OCI-LY7 (cell line): ENCODE measurements around the gene HBA2. TPM values are rescaled to one million over a fixed set of nuclear protein-coding genes. Genes with fewer than 3 reads are reported as not detected.
A peak's percentile ranks its signal among the peaks of the same experiment; 100 is the strongest.

ENCODE experiments used
- BruUV-seq: library from RNA; stranded (reverse); fragments of 400-500 nt; replicated peaks from 2 replicates; lab custom pipeline; 2021; lab: Mats Ljungman, UMichigan
- CTCF ChIA-PET: fragments of 300-600 bp; sonication (Branson Sonifier 250); formaldehyde crosslinking; loops from one replicate; lab custom pipeline; 2022; ENCODE audit warnings: antibody characterized with exemption; ENCODE audit not compliant: unreplicated experiment; lab: Charles Lee
- POLR2A ChIA-PET: fragments of 300-600 bp; sonication (Branson Sonifier 250); formaldehyde crosslinking; loops from one replicate; lab custom pipeline; 2022; ENCODE audit warnings: antibody characterized with exemption; lab: Charles Lee
- DNase-seq: peaks from one replicate; pipeline ENCODE4 v3.0.0-alpha.2; 2015; ENCODE audit warnings: low spot score
- H2AFZ ChIP-seq: fragments of 200-600 bp; sonication (generic), shearing (Covaris generic); 2 replicates; pipeline ENCODE4 v1.6.1; 2014; ENCODE audit warnings: mild to moderate bottlenecking, antibody characterized with exemption, low read length, moderate library complexity
- H3K27ac ChIP-seq: fragments of 200-600 bp; sonication (generic); 2 replicates; pipeline ENCODE4 v1.5.1; 2014; ENCODE audit warnings: mixed run types, low read depth, mild to moderate bottlenecking, moderate library complexity, low read length, inconsistent platforms; ENCODE audit not compliant: poor library complexity, severe bottlenecking
- H3K36me3 ChIP-seq: fragments of 200-600 bp; sonication (generic); 2 replicates; pipeline ENCODE4 v1.6.1; 2014; ENCODE audit warnings: mild to moderate bottlenecking, antibody characterized with exemption, low read length, moderate library complexity, mixed read lengths; ENCODE audit not compliant: insufficient read depth
- H3K4me1 ChIP-seq: fragments of 200-600 bp; sonication (generic); 2 replicates; pipeline ENCODE4 v1.5.1; 2014; ENCODE audit warnings: mild to moderate bottlenecking, low read length; ENCODE audit not compliant: insufficient read depth, poor library complexity, severe bottlenecking
- H3K4me2 ChIP-seq: fragments of 200-600 bp; sonication (generic); 2 replicates; pipeline ENCODE4 v1.6.1; 2014; ENCODE audit warnings: mild to moderate bottlenecking, low read length
- H3K4me3 ChIP-seq: fragments of 200-600 bp; sonication (generic); 2 replicates; pipeline ENCODE4 v1.5.1; 2014; ENCODE audit warnings: mild to moderate bottlenecking, low read depth, low read length; ENCODE audit not compliant: poor library complexity, severe bottlenecking
- H3K79me2 ChIP-seq: fragments of 200-600 bp; sonication (generic); 2 replicates; pipeline ENCODE4 v1.6.1; 2016; ENCODE audit warnings: low read depth, mild to moderate bottlenecking, low read length, moderate library complexity, mixed read lengths; ENCODE audit not compliant: insufficient read depth
- H3K9me2 ChIP-seq: fragments of 200-600 bp; sonication (generic); 2 replicates; pipeline ENCODE4 v1.6.1; 2016; ENCODE audit warnings: mild to moderate bottlenecking, low read length, mixed read lengths; ENCODE audit not compliant: insufficient read depth
- H3K9me3 ChIP-seq: fragments of 200-600 bp; sonication (generic); 2 replicates; pipeline ENCODE4 v1.6.1; 2014; ENCODE audit warnings: mild to moderate bottlenecking, mixed run types, low read length, mixed read lengths
- H4K20me1 ChIP-seq: fragments of 200-600 bp; sonication (generic); 2 replicates; pipeline ENCODE4 v1.6.1; 2014; ENCODE audit warnings: mild to moderate bottlenecking, antibody characterized with exemption, low read length, moderate library complexity, mixed read lengths; ENCODE audit not compliant: insufficient read depth
- EZH2phosphoT487 ChIP-seq: fragments of 200-600 bp; sonication (generic); IDR thresholded peaks from 2 replicates; pipeline ENCODE4 v1.6.1; 2018; ENCODE audit warnings: low read depth, borderline replicate concordance, mild to moderate bottlenecking, mixed run types, antibody characterized with exemption, low read length, moderate library complexity, mixed read lengths
- intact Hi-C: fragments of 100-400 bp; cut with micrococcal nuclease; formaldehyde crosslinking; loops from one replicate; pipeline ENCODE4 v1.10.0; 2022; ENCODE audit not compliant: unreplicated experiment
- total RNA-seq, 2 experiments: library from RNA; depleted of rRNA in 1 of 2; stranded (reverse); fragments of >200 nt in 1 of 2; shearing (Covaris generic) in 1 of 2; gene quantifications; 2 replicates each; pipeline ENCODE4 v1.2.3, GENCODE V29; 2014 to 2022
- TF ChIP-seq, protein P1 (sequence below): fragments of 200-600 bp; sonication (generic); conservative IDR thresholded peaks from 2 replicates; pipeline ENCODE4 v1.5.1; 2014; ENCODE audit warnings: mild to moderate bottlenecking, antibody characterized with exemption, low read length, moderate library complexity, mixed read lengths

HBA2 gene
- total RNA-seq, 2 experiments from 2014 or later: not detected

DNA sequence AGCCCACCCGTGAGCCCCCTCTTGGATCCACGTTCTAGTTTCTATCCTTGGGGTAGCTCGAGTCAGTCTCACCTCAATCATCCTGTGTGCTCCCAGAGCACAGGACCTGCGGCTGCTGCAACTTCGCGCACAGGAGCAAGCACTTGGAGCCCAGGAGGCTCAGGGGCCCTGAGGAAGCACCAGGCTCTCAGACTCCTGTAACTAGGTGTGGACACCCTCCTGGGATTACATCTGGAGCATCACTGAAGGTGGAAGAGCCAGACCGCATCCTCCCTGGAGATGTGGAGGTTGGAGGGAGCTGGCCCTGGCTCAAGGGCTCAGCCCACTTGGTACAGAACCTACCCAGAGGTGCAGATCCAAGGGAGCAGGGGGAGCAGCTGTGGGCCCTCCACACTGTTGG is 10.3 kb downstream of the HBA2 start:
- H4K20me1 ChIP-seq: no peaks in the 10 kb centered on the region
- CTCF ChIA-PET: no interaction called here
- H3K9me2 ChIP-seq: no peaks in the 10 kb centered on the region
- no peaks in the 10 kb centered on the region for H3K9me3 ChIP-seq
- H2AFZ ChIP-seq: no peak overlapping the region
- POLR2A ChIA-PET: no interaction called here
- intact Hi-C loops: loop anchor here (1.0 kb wide), 1 partner anchor 76 kb away; no protein-coding TSS in a partner anchor
- H3K36me3 ChIP-seq: peaks cover 37% of the 10 kb centered on the region
- no peak for DNase-seq
- H3K27ac ChIP-seq: no peak overlapping the region
- TSS peak; percentile 77 for BruUV-seq
- no peak overlapping the region for H3K4me3 ChIP-seq
- H3K79me2 ChIP-seq: no peaks in the 10 kb centered on the region
- TF ChIP-seq, protein P1, sequence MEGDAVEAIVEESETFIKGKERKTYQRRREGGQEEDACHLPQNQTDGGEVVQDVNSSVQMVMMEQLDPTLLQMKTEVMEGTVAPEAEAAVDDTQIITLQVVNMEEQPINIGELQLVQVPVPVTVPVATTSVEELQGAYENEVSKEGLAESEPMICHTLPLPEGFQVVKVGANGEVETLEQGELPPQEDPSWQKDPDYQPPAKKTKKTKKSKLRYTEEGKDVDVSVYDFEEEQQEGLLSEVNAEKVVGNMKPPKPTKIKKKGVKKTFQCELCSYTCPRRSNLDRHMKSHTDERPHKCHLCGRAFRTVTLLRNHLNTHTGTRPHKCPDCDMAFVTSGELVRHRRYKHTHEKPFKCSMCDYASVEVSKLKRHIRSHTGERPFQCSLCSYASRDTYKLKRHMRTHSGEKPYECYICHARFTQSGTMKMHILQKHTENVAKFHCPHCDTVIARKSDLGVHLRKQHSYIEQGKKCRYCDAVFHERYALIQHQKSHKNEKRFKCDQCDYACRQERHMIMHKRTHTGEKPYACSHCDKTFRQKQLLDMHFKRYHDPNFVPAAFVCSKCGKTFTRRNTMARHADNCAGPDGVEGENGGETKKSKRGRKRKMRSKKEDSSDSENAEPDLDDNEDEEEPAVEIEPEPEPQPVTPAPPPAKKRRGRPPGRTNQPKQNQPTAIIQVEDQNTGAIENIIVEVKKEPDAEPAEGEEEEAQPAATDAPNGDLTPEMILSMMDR: no peak
- no peak for TF ChIP-seq EZH2phosphoT487
- H3K4me1 ChIP-seq: peaks cover 4% of the 10 kb centered on the region
- H3K4me2 ChIP-seq: no peak overlapping the region

DNA sequence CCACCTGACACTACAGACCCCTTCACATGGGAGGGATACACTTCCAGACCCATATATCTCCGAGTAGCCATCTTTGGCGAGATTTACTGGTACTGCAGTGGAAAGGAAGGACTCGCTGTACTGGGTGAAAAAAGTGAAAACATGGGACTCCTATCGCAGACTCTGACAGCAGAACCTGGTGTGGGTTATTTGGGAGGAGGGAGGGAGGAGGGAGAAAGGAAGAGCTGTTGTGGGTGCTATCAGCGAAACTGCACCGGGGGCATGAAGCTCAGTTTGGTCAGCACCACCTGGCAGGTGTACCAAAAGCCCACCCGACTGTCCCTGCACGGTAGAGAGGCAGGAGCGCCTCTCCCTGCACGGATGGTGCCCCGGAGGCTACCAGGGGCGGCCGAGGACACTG is 12.5 kb downstream of the HBA2 start:
- Histone ChIP-seq H2AFZ (no peak overlapping the region), H3K9me3 (no peaks in the 10 kb centered on the region), H3K4me2 (no peak overlapping the region), H3K27ac (no peak overlapping the region), H3K36me3 (peaks cover 59% of the 10 kb centered on the region), H3K9me2 (no peaks in the 10 kb centered on the region), H3K4me1 (peaks cover 4% of the 10 kb centered on the region), H3K4me3 (no peak overlapping the region), H3K79me2 (no peaks in the 10 kb centered on the region), H4K20me1 (no peaks in the 10 kb centered on the region)
- ChIA-PET CTCF (no interaction called here), POLR2A (no interaction called here)
- BruUV-seq: no TSS peak
- DNase-seq: no peak
- intact Hi-C loops: no loop called here
- no peak for TF ChIP-seq EZH2phosphoT487
- TF ChIP-seq, protein P1: no peak

DNA sequence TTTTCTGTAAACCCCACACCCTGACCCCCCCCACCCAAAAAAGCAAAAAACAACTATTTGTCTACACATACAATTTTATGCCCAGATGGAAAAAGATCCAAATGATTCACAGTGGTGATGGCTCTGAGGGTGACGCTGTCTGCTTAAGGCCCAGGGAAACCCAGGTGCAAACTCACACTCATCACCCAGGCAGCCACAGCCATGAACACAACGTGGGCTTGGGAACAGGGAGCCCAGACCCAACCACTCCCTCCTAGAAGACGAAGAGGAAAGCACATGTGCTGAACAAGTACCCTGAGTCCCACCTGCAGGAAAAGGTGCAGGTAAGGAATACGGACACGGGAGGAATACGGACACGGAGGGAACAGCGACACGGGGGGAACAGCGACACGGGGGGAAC is 13.0 kb downstream of the HBA2 start:
- no peak for DNase-seq
- ChIA-PET POLR2A (no interaction called here), CTCF (no interaction called here)
- Histone ChIP-seq H3K36me3 (peaks cover 63% of the 10 kb centered on the region), H3K9me2 (no peaks in the 10 kb centered on the region), H3K4me1 (peaks cover 4% of the 10 kb centered on the region), H3K79me2 (no peaks in the 10 kb centered on the region), H3K4me3 (no peak overlapping the region), H3K27ac (no peak overlapping the region), H3K4me2 (no peak overlapping the region), H2AFZ (no peak overlapping the region), H3K9me3 (no peaks in the 10 kb centered on the region), H4K20me1 (no peaks in the 10 kb centered on the region)
- TF ChIP-seq, protein P1: no peak
- TF ChIP-seq EZH2phosphoT487: no peak
- BruUV-seq: no TSS peak
- intact Hi-C loops: no loop called here
